Measurements from ENCODE around the gene MZT2A.
"Not testable (repeated sequence)": the region's sequence is repeated elsewhere in the genome, so short reads cannot be mapped to it uniquely, and the experiment has no call there.

Gene MZT2A, protein sequence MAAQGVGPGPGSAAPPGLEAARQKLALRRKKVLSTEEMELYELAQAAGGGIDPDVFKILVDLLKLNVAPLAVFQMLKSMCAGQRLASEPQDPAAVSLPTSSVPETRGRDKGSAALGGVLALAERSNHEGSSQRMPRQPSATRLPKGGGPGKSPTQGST

DNA sequence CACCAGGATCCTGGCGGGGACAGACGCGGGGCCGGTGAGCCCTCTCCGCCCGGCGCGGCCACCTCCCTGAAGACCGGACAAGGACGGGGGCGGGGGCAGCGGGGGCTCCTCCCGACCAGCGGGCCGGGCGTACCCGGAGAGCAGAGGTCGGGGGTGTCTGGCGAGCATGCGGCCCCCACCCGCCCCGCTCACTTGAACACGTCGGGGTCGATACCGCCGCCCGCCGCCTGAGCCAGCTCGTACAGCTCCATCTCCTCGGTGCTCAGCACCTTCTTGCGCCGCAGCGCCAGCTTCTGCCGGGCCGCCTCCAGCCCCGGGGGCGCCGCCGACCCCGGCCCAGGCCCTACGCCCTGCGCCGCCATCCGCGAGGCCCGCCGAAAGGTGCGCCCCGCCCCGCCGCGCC is at the start of gene MZT2A:
Gene MZT2A, minus strand, starts transcription at position 383 of the 403 bp plus-strand sequence. Its CDS starts 21 bp downstream, at position 362.
- H3K27ac Mint-ChIP-seq: peak within 1 kb of the TSS; percentile 97 to 98 (median 97)
- H3K27me3 Mint-ChIP-seq (ENCODE audit: low read depth); H3K4me1 Mint-ChIP-seq; H3K9me3 Mint-ChIP-seq; H3K36me3 Mint-ChIP-seq (ENCODE audit: low read depth): not testable (repeated sequence)
- peak within 1 kb of the TSS; percentile 96 to 99 (median 99) for H3K4me3 Mint-ChIP-seq

DNA sequence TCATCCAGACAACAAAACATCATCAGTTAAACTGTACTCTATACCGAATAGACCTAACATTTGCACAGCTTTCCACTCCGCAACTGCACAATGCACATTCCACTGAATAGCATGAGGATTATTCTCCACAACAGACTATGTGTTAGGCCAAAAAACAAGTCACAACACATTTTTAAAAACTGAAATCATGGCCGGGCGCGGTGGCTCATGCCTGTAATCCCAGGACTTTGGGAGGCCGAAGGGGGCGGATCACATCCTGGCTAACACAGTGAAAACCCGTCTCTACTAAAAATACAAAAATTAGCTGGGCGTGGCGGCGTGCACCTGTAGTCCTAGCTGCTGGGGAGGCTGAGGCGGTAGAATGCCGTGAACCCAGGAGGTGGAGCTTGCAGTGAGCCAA is 46.7 kb upstream of the MZT2A start:
- H3K4me3 Mint-ChIP-seq; H3K27ac Mint-ChIP-seq; H3K36me3 Mint-ChIP-seq (ENCODE audit: low read depth); H3K9me3 Mint-ChIP-seq; H3K4me1 Mint-ChIP-seq: not testable (repeated sequence)
- H3K27me3 Mint-ChIP-seq (ENCODE audit: low read depth): peaks cover 21% of the 10 kb centered on the region

DNA sequence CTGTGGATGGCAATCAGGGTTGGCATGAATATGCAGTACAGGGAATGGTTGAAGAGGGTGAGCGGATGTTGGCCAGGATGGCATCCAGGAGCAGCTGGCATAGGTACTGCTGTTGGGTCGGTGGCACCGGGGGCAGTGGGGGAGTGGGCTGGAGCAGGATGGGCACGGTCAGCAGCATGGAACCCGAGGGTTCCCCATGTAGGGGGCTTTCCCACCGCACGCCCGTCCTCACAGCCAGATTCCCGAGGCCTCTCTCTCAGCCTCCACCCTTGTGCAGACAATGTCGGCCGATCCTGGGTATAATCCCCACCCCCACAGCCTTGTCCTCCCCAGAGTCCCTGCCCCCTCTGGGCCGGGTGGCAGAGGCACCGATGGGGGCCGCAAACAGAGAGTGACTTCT is 44.6 kb upstream of the MZT2A start:
- not testable (repeated sequence) for H3K4me1 Mint-ChIP-seq; H3K36me3 Mint-ChIP-seq (ENCODE audit: low read depth); H3K9me3 Mint-ChIP-seq; H3K4me3 Mint-ChIP-seq; H3K27me3 Mint-ChIP-seq (ENCODE audit: low read depth); H3K27ac Mint-ChIP-seq

- H3K4me1 Mint-ChIP-seq; H3K27ac Mint-ChIP-seq; H3K9me3 Mint-ChIP-seq; H3K27me3 Mint-ChIP-seq (ENCODE audit: low read depth); H3K4me3 Mint-ChIP-seq; H3K36me3 Mint-ChIP-seq (ENCODE audit: low read depth): not testable (repeated sequence)
Measured at GRCh38 chr2:131535951-131536826, 44.0 kb upstream of the MZT2A start.

DNA sequence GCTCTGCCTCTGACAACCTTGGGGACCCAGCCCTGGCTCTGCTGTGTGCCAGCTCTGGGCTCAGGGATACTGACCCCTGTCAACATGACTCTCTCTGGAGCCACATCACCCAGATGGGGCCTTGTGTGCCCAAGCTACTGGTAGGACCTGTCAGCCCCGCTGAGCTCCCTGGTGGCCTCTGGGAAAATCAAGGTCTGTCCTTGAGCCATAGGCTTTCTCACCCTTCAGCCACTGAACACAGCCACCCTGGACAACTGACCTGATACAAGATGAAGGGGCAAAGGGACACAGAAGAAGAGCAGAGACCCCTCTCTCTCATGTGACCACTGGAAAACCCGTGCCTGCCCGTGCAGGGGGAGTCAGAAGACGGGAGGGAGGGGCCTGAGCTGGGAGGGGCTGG is 43.3 kb upstream of the MZT2A start:
- no peaks in the 10 kb centered on the region for H3K9me3 Mint-ChIP-seq
- H3K4me3 Mint-ChIP-seq: no peak overlapping the region
- H3K4me1 Mint-ChIP-seq: no peaks in the 10 kb centered on the region
- no peaks in the 10 kb centered on the region for H3K36me3 Mint-ChIP-seq (ENCODE audit: low read depth)
- no peak overlapping the region for H3K27ac Mint-ChIP-seq
- H3K27me3 Mint-ChIP-seq (ENCODE audit: low read depth): no peaks in the 10 kb centered on the region
- TF ChIP-seq CTCF (IDR thresholded peaks at IDR 0.05; ENCODE audit: unreplicated experiment in 3 of 3): no peak

GRCh38 chr2:131534965-131535364 is 42.8 kb upstream of the MZT2A start:
- H3K27ac Mint-ChIP-seq; H3K4me1 Mint-ChIP-seq; H3K36me3 Mint-ChIP-seq (ENCODE audit: low read depth); H3K27me3 Mint-ChIP-seq (ENCODE audit: low read depth); H3K9me3 Mint-ChIP-seq; H3K4me3 Mint-ChIP-seq: not testable (repeated sequence)

DNA sequence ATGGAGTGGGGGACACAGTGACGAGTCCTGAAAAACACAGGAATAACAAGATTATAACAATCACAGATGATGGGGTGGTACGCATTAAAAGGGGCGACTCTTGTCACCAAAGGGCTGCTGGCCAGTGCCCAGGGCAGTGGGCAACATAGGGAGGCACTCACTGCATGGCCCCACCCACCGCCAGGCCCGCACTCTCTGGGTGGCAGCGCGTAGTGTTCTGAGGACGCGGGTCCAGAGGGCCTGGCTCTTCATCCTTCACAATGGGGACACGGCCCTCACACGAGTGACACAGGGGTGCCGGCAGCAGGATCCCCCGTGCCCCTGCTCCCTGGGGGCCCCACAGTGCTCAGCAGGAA is 42.1 kb upstream of the MZT2A start:
- not testable (repeated sequence) for H3K4me1 Mint-ChIP-seq; H3K4me3 Mint-ChIP-seq; H3K9me3 Mint-ChIP-seq; H3K36me3 Mint-ChIP-seq (ENCODE audit: low read depth); H3K27ac Mint-ChIP-seq; H3K27me3 Mint-ChIP-seq (ENCODE audit: low read depth)

- not testable (repeated sequence) for H3K9me3 Mint-ChIP-seq; H3K36me3 Mint-ChIP-seq (ENCODE audit: low read depth); H3K27ac Mint-ChIP-seq; H3K4me1 Mint-ChIP-seq; H3K4me3 Mint-ChIP-seq; H3K27me3 Mint-ChIP-seq (ENCODE audit: low read depth)
Measured at GRCh38 chr2:131533609-131534316, 41.6 kb upstream of the MZT2A start.

DNA sequence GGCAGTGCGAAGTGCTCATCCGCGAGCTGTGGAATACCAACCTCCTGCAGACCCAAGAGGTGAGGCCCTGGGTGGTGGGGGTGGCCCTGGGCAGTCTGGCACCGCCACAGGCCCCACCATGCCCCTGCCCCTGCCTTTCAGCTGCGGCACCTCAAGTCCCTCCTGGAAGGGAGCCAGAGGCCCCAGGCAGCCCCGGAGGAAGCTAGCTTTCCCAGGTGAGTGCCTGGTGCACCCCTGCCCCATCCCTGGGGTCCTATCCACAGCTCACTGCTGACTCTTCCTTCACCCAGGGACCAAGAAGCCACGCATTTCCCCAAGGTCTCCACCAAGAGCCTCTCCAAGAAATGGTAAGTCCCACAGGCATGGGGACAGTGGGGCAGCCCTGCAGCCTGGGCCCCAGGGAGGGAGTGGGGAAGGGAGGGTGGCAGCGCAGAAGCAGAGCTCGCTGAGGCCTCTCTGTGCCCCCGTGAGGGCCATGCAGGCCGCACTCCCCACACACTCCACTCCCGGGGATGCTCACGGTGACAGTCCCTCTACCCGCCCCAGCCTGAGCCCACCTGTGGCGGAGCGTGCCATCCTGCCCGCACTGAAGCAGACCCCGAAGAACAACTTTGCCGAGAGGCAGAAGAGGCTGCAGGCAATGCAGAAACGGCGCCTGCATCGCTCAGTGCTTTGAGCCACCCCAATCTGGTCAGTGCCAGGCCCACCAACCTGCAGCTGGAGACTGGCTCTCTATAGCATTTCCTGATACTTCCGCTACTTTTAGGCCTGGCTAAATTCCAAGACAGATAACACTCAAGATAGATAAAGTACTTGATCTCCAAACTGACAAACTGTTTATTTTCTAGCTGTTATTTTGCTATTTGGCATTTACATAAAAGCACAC is 40.8 kb upstream of the MZT2A start:
- not testable (repeated sequence) for H3K27me3 Mint-ChIP-seq (ENCODE audit: low read depth); H3K27ac Mint-ChIP-seq; H3K36me3 Mint-ChIP-seq (ENCODE audit: low read depth); H3K4me1 Mint-ChIP-seq; H3K4me3 Mint-ChIP-seq; H3K9me3 Mint-ChIP-seq

DNA sequence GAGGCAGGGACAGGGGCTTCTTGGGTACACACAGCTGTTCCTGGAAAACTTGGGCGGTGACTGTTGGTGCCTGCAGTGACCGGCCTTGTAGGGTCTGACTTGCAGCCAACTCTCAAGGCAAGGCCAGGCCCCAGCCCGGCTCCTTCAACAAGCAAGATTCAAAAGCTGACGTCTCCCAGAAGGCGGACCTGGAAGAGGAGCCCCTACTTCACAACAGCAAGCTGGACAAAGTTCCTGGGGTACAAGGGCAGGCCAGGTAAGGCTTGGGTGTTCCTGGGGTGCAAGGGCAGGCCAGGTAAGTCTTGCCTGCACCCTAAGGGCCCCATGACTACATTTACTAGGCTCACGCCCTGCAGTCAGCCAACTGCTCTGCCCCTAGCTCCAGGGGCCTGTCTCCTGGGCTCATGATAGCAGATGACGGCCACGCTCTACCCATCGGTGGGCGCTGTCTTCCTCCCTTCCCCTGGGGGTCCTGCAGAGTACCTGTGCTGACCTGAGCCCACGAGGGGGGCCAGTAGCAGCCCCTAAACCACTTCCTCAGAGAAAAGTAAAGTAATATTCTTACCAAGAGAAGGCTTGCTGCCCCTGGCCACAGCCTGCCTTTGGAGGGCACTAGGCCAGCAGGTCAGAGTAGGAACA is 39.5 kb upstream of the MZT2A start:
- H3K36me3 Mint-ChIP-seq (ENCODE audit: low read depth); H3K27ac Mint-ChIP-seq; H3K4me3 Mint-ChIP-seq; H3K27me3 Mint-ChIP-seq (ENCODE audit: low read depth); H3K9me3 Mint-ChIP-seq; H3K4me1 Mint-ChIP-seq: not testable (repeated sequence)

DNA sequence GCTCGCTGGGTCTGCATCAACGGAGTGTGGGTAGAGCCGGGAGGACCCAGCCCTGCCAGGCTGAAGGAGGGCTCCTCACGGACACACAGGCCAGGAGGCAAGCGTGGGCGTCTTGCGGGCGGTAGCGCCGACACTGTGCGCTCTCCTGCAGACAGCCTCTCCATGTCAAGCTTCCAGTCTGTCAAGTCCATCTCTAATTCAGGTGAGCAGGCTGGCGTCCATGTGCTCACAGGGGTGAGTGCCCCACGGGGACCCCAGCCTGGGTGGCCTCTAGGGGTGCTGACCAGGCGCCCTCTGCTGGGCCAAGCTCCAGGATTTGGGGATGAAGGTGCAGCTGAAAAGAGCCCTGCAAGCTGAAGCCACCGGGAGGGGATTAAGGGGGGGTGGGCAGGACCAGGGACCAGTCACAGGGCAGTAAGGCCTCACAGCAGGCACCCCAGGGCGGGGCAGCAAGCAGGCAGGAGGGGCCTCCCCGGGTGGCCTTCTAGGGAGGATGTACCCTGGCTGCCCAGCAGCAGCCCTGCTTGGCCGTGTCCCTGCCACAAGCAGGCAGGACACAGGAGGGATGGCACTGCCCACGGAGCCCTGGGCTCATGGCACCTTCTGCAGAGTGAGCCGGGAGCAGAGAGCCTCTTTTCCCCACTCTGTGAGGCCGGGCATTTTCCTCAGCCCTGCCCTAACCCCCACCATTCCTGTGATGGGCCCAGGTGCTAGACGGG is 38.6 kb upstream of the MZT2A start:
- H3K36me3 Mint-ChIP-seq (ENCODE audit: low read depth); H3K4me1 Mint-ChIP-seq; H3K27me3 Mint-ChIP-seq (ENCODE audit: low read depth); H3K27ac Mint-ChIP-seq; H3K9me3 Mint-ChIP-seq; H3K4me3 Mint-ChIP-seq: not testable (repeated sequence)

GRCh38 chr2:131529864-131530445 is 37.8 kb upstream of the MZT2A start:
- H3K4me1 Mint-ChIP-seq; H3K36me3 Mint-ChIP-seq (ENCODE audit: low read depth); H3K27me3 Mint-ChIP-seq (ENCODE audit: low read depth); H3K27ac Mint-ChIP-seq; H3K9me3 Mint-ChIP-seq: not testable (repeated sequence)
- H3K4me3 Mint-ChIP-seq: peak overlapping the region in 2 of 3 experiments; percentile 75 to 80

Measured in nephron (organoid).